ENCODE results near the gene LRP8. TPM values are rescaled to one million over a fixed set of nuclear protein-coding genes. Genes with fewer than 3 reads are reported as not detected.

LRP8 gene
- polyA plus RNA-seq, 2 of the 4 experiments (the other 2 are of a cell fraction), result 32.6 to 46.1 TPM

- H3K4me1 ChIP-seq, result peaks cover 15% of the 10 kb centered on the region
- H3K4me3 ChIP-seq, result no peak overlapping the region
- H3K4me2 ChIP-seq, result no peak overlapping the region
- ChIA-PET CTCF (interaction anchor here (1.2 to 3.0 kb wide), 4 partner anchors 10 to 97 kb away, joined by 3 to 16 read pairs (median 8); no protein-coding TSS in a partner anchor), POLR2A (no interaction called here)
- ATAC-seq, result 0 out of 6 replicates have a peak, but pooled peaks of 1 of the 2 experiments have one; percentile 4
- DNase-seq (ENCODE audit: low read depth in 1 of 2, low spot score in 1 of 2), result no peak
- WGBS (ENCODE audit: missing lambda C conversion rate), result 62% methylated on average over 4 of the region's 4 CpGs
- H3K27ac ChIP-seq, result no peak overlapping the region
- FAIRE-seq, result no peak
- no peaks in the 10 kb centered on the region for H3K9me3 ChIP-seq
- TF ChIP-seq HMGXB4 (CRISPR knock-in tag; IDR thresholded peaks at IDR 0.05; ENCODE audit: borderline replicate concordance), result no peak
- no peak for TF ChIP-seq FOSB (CRISPR knock-in tag; IDR thresholded peaks at IDR 0.05)
- TF ChIP-seq RARB (CRISPR knock-in tag; IDR thresholded peaks at IDR 0.05), result no peak
- TF ChIP-seq, protein P1, sequence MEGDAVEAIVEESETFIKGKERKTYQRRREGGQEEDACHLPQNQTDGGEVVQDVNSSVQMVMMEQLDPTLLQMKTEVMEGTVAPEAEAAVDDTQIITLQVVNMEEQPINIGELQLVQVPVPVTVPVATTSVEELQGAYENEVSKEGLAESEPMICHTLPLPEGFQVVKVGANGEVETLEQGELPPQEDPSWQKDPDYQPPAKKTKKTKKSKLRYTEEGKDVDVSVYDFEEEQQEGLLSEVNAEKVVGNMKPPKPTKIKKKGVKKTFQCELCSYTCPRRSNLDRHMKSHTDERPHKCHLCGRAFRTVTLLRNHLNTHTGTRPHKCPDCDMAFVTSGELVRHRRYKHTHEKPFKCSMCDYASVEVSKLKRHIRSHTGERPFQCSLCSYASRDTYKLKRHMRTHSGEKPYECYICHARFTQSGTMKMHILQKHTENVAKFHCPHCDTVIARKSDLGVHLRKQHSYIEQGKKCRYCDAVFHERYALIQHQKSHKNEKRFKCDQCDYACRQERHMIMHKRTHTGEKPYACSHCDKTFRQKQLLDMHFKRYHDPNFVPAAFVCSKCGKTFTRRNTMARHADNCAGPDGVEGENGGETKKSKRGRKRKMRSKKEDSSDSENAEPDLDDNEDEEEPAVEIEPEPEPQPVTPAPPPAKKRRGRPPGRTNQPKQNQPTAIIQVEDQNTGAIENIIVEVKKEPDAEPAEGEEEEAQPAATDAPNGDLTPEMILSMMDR (IDR thresholded peaks at IDR 0.05), result no peak
- TF ChIP-seq POLR2AphosphoS2 (conservative IDR thresholded peaks at IDR 0.05; ENCODE audit: low read length), result no peak
- TF ChIP-seq, protein P2, sequence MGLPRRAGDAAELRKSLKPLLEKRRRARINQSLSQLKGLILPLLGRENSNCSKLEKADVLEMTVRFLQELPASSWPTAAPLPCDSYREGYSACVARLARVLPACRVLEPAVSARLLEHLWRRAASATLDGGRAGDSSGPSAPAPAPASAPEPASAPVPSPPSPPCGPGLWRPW (IDR thresholded peaks at IDR 0.05), result no peak
Measured at GRCh38 chr1:53295726-53296116, 32.1 kb downstream of the LRP8 start.

GRCh38 chr1:53295295-53295694 is 32.6 kb downstream of the LRP8 start:
- POLR2A ChIA-PET, result no interaction called here
- H3K4me1 ChIP-seq, result peaks cover 15% of the 10 kb centered on the region
- no peak for ATAC-seq
- CTCF ChIA-PET, result interaction anchor here (1.2 to 3.0 kb wide), 3 partner anchors 17 to 98 kb away, joined by 3 to 16 read pairs (median 8); no protein-coding TSS in a partner anchor
- H3K4me3 ChIP-seq, result no peak overlapping the region
- no peak for FAIRE-seq
- no peaks in the 10 kb centered on the region for H3K9me3 ChIP-seq
- no peak overlapping the region for H3K4me2 ChIP-seq
- WGBS (ENCODE audit: missing lambda C conversion rate), result 42% methylated on average over 2 of the region's 3 CpGs
- no peak overlapping the region for H3K27ac ChIP-seq
- no peak for TF ChIP-seq SMC3 (IDR thresholded peaks at IDR 0.05)
- no peak for TF ChIP-seq ZSCAN20 (CRISPR knock-in tag; IDR thresholded peaks at IDR 0.05)
- no peak for TF ChIP-seq NR3C1 (IDR thresholded peaks at IDR 0.05)
- TF ChIP-seq E2F6 (IDR thresholded peaks at IDR 0.05; ENCODE audit: borderline replicate concordance, low read depth), result no peak
- no peak for TF ChIP-seq NFE2L2 (conservative IDR thresholded peaks at IDR 0.05; ENCODE audit: low read length)
- no peak for TF ChIP-seq POLR2AphosphoS2 (conservative IDR thresholded peaks at IDR 0.05; ENCODE audit: low read length)
- no peak for TF ChIP-seq ZFP36 (IDR thresholded peaks at IDR 0.05; ENCODE audit: borderline replicate concordance, partially characterized antibody)
- DNase-seq (ENCODE audit: low read depth in 1 of 2, low spot score in 1 of 2), result no peak

- Histone ChIP-seq H3K4me3 (no peak overlapping the region), H3K4me2 (no peak overlapping the region), H3K27ac (no peak overlapping the region), H3K4me1 (peaks cover 15% of the 10 kb centered on the region), H3K9me3 (no peaks in the 10 kb centered on the region)
- POLR2A ChIA-PET, result no interaction called here
- 90% methylated on average over 3 of the region's 9 CpGs for WGBS (ENCODE audit: missing lambda C conversion rate)
- ATAC-seq (peak in 1 of 2 experiments; percentile 13; a peak in 2 of 6 replicates), FAIRE-seq (no peak), DNase-seq (ENCODE audit: low read depth in 1 of 2, low spot score in 1 of 2) (peak in 1 of 2 experiments; percentile 15)
- CTCF ChIA-PET, result interaction anchor here (1.0 to 1.9 kb wide), 3 partner anchors 16 to 98 kb away, joined by 3 to 8 read pairs (median 7); no protein-coding TSS in a partner anchor
- TF ChIP-seq NR3C1 (IDR thresholded peaks at IDR 0.05) (no peak), KDM1A (IDR thresholded peaks at IDR 0.05; ENCODE audit: low read depth) (no peak), SMC3 (IDR thresholded peaks at IDR 0.05) (no peak), ATOH8 (CRISPR knock-in tag; IDR thresholded peaks at IDR 0.05; ENCODE audit: low read depth) (no peak), E2F6 (IDR thresholded peaks at IDR 0.05; ENCODE audit: borderline replicate concordance, low read depth) (no peak), HOXB13 (CRISPR knock-in tag; IDR thresholded peaks at IDR 0.05; ENCODE audit: low read depth) (no peak), CBX2 (IDR thresholded peaks at IDR 0.05; ENCODE audit: borderline replicate concordance, low read depth) (no peak), ZNF302 (CRISPR knock-in tag; IDR thresholded peaks at IDR 0.05) (no peak), MYC (IDR thresholded peaks at IDR 0.05; ENCODE audit: borderline replicate concordance, low read length) (no peak), FOSL2 (IDR thresholded peaks at IDR 0.05) (no peak), FOSL2 (CRISPR knock-in tag; IDR thresholded peaks at IDR 0.05) (no peak), TP53 (CRISPR knock-in tag; IDR thresholded peaks at IDR 0.05) (no peak), PHF8 (IDR thresholded peaks at IDR 0.05; ENCODE audit: borderline replicate concordance, low read depth) (no peak), CHD2 (IDR thresholded peaks at IDR 0.05; ENCODE audit: low read length, partially characterized antibody) (no peak)
- TF ChIP-seq, protein P2 (IDR thresholded peaks at IDR 0.05), result no peak
- TF ChIP-seq, protein P3, sequence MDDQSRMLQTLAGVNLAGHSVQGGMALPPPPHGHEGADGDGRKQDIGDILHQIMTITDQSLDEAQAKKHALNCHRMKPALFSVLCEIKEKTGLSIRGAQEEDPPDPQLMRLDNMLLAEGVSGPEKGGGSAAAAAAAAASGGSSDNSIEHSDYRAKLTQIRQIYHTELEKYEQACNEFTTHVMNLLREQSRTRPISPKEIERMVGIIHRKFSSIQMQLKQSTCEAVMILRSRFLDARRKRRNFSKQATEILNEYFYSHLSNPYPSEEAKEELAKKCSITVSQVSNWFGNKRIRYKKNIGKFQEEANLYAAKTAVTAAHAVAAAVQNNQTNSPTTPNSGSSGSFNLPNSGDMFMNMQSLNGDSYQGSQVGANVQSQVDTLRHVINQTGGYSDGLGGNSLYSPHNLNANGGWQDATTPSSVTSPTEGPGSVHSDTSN (IDR thresholded peaks at IDR 0.05), result no peak
Measured at GRCh38 chr1:53294567-53294966, 33.3 kb downstream of the LRP8 start.
